GM19467 (cell line): ENCODE data around the gene GRID1.
"Not testable (repeated sequence)": the region's sequence is repeated elsewhere in the genome, so short reads cannot be mapped to it uniquely, and the experiment has no call there.

ENCODE experiments used
- ATAC-seq: cut with Tn5 transposase; IDR thresholded peaks from one replicate; pipeline ENCODE4 v1.9.1; 2021; ENCODE audit warnings: mild to moderate bottlenecking, moderate library complexity; ENCODE audit not compliant: unreplicated experiment

Gene GRID1

DNA sequence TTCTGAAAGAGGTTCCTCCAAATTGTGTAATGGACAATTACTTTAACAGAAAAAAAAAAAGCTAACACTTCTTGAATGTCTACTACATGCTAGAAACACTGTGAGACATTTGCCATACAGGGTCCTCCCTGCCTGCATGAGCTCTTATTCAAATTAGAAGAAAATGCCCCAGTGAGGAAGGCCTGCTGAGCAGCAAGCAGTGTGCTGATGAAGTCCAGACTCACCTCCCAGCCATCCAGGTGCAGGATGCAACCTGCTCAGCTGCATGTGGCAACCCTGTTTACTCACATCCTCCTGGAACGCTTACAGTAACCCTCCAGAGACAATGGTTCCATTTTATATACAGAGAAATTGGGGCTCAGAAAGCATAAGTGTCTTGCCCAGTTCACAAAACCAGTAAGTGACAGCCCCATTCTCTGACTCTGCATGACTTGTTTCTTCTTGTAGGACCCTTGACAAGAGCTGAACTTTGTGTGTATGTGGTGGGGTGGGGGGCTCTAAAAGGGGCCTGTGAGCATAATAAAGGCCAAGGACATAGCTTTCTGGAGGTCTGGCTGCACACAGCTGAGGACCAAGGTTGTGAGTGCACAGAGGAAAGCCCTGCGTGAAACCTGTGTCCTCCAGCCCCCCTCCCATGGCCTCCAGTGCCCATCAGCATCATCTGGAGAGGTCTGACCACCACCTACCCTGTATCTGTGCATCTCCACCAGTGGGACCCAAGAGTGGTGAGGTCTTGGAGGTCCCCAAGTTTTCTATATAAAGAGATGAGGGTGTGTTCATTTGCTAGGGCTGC lies 387.8 kb downstream of the GRID1 start:
- no peak for ATAC-seq

DNA sequence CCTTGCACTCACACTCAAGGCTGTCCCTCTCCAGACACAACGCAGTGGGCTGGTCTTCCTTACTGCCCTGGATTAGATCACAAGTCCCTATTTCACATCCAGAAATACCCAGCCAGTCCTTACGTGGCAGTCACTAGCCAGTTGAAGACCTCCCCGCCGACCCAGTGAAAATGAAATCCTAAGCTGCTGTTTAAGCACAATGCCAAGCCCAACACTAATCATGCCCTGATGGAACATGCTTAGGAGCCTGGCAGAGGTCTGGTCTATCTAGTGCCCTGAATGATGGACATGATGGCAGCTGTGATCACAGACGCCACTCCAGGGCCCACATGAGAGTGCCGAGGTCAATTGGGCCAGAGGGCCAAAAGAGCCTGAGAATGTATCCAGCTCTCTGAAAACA lies 389.0 kb downstream of the GRID1 start:
- no peak for ATAC-seq

DNA sequence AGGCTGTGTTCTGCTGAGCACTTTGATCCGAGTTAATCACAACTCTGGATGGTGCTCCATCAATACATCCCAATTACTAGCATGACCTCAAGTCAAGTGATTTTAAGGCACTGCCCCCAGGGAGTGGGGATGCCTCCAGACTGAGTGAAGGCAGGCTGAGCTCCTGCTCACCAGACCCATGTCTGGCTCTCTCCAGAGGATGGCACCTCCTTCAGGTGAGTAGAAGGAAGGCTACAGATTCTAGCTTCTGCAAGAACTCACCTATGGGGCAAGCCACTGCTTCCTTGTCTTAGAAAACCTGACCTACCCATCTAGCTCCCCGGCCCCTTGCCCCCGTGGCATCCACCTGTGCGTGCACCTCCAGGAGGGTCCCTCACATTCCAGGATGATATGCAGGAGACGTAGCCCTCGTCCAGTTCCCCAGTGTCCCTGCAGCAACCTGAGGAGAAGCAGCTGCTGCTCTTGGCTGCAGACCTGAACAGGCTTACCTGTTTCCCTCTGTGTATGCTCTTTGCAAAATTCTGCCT lies 390.3 kb downstream of the GRID1 start:
- ATAC-seq: no peak

DNA sequence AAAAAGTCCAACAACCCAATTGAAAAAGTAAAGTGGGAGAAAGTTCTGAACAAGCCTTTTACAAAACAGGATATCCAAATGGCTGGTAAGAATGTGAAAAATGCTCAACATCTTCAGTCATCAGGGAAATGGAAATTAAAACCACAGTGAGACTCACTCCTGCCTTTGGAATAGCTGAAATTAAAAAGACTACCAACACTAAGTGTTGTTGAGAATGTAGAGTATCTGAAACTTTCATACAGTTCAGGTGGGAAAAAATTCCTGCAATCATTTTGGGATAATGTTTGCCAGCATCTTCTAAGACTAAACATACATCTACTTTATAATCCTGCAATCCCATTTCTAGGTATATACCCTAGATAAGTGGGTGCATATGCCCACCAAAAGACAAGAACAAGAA lies 395.1 kb downstream of the GRID1 start:
- no peak for ATAC-seq

DNA sequence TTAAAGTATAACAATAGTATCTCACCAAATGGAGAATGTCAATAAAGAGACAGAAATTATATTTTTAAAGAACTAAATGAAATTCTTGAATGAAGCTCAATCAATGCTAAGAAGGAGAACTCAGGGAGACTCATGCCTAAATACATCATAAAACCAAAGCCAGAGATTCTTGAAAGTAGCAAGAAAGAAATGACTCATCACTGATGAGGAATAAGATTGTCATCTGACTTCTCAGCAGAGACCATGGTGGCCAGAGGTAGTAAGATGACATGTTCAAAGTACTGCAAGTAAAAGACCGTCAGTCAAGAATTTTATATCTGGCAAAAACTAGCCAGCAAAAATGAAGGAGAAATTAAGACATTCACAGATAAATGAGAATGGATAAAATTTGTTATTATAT lies 399.0 kb downstream of the GRID1 start:
- ATAC-seq: no peak

DNA sequence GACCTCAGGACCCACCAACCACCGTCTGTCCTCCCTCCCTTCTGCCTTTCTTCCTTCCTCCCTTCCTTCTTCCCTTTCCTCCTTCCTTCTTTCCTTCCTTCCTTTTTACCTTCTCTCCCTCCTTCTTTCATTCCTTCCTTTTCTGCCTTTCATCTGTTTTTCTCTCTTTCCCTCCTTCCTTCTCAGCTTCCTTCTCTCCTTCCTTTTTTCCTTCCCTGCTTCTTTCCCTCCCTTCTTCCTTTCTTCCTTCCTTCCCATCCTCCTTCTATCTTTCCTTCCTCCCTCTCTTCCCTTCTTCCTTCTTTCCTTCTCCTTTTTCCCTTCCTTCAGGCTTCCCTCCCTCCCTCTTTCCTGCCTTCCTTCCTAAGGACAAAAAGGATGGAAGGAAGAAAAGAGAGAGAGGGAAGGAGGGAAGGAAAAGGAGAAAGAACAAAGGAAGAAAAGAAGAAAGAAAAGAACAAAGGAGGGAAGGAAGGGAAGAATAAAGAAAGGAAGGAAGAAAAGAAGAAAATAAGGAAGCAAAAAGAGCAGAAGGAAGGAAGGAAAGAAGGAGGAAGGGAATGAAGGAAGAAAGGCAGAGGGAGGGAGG lies 405.0 kb downstream of the GRID1 start:
- ATAC-seq: no peak

DNA sequence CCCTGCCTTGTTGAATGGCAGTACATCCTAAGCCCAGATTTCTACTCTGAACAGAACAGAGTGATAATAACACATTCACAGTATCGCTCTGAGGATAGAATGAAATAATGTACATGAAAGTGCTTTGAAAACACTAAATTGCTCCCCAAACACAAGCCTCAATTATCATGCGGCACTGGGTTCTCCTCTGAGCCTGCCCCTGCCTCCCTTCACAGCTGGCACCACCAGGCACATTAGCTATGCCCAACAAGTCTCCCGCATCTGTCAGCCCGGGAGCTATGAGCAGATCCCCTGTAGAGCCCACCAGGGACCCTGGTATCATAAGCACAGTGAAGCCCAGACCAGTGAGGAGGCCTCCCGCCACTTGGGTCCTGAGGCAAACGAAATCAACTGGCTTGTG lies 405.5 kb downstream of the GRID1 start:
- ATAC-seq: no peak

DNA sequence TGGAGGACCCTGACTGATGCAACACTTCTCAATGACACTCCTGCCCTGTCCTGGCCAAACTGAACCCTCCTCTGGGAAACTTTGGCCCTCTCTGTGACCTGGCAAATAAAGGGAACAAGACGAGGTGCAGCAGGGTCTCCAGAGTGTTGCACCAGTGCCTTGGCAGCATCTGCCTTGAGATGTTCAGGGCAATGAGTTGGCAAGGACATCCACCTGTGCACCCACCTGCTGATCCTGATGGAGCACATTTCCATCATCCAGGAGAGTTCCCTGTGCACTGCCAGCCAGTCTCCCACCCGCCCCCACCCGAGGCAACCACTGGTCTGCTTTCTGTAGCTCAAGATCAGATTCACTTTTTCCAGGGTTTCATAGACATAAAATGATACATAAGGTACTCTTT lies 407.4 kb downstream of the GRID1 start:
- ATAC-seq: no peak

DNA sequence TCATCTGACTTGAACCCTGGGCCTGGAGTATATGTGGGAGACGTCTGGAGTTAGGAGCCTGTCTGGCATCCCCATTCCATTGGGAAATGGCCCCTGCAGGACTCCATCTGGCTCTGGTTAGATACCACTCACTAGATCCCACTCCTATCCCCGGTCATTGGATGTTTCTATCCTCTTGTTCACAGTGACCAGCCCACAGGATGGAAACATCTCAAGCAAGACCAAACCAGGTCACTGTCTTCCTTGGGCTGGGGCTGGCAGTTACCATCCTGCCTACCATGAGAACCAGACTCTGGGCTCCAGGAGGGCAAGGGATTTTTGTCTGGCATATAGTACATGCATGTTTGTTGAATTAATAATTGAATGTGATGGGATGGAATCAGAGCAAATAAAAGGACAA lies 415.7 kb downstream of the GRID1 start:
- no peak for ATAC-seq

DNA sequence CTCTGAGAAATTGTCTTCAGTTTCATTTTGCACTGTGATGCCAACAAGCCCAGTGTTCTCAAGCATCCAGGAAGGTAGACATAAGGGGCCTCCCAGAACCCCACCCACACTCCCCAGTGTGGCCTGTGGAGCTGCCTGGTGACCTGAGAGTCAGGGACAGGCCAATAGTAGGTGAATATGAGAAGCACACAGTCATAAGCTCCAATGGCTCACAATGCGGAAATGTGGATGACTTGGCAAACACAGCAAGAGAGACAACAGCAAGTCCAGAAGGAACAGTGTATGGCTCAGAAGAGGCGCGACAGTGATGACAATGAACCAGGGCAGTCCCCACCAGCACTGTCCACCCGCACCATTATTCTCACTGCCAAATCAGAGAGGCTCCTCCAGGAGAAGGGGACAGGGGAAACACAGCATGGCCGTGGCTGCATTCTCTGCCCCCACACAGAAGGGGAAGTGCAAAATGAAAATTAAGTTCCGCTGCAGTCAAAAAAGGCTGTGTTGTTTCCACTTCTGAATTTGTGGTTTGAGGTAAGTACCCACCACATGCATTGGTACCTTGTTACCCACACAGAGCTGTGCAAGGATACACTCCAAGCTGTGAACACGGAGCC lies 419.8 kb downstream of the GRID1 start:
- peak; percentile 88 for ATAC-seq

DNA sequence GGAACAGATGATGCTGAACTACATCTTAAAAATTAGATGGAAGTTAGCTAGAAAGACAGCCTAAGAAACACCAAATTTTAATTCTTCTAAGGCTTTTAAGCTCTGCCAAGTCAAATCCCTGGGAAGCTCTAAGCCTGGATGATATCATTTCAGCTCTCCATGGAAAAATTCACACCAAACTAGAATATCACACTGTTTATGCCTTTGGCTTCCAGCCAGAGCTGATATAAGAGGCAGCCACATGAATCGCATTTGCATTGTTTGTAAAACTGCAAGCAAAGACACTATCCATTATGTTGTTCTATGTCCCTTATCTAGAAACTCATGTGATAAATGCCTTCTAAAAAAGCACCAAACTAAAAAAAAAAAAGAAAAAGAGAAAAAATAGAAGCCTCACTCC lies 430.4 kb downstream of the GRID1 start:
- no peak for ATAC-seq

DNA sequence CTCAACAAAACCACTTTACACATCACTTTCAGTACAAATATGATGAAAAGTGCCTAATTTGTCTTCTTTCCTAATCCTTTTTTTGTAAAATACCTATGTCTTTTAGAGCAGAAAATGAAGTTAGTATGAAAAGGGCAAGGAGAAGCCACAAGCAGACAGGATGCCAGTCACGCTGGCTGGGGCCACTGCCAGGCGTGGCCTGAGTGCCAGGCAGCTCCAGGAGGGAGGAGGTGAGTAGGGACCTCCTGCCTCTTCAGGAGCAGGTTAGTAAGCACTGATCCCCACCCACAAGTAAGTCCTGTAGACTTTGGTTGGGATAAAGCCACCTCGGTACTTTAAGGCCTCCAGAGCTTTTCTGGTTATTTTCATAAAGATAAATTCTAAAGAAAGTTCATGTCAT lies 432.0 kb downstream of the GRID1 start:
- ATAC-seq: no peak

DNA sequence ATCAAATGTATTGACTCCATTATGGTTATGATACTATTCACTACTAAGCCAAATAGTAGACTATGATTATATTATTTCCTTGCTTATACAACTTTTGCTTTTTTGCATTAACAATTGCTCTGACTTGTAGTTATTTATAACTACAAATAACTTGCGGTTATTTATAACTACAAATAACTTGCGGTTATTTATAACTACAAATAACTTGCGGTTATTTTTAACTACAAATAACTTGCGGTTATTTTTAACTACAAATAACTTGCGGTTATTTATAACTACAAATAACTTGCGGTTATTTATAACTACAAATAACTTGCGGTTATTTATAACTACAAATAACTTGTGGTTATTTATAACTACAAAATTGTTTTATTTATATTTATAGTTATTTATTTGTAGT lies 436.6 kb downstream of the GRID1 start:
- ATAC-seq: not testable (repeated sequence)

DNA sequence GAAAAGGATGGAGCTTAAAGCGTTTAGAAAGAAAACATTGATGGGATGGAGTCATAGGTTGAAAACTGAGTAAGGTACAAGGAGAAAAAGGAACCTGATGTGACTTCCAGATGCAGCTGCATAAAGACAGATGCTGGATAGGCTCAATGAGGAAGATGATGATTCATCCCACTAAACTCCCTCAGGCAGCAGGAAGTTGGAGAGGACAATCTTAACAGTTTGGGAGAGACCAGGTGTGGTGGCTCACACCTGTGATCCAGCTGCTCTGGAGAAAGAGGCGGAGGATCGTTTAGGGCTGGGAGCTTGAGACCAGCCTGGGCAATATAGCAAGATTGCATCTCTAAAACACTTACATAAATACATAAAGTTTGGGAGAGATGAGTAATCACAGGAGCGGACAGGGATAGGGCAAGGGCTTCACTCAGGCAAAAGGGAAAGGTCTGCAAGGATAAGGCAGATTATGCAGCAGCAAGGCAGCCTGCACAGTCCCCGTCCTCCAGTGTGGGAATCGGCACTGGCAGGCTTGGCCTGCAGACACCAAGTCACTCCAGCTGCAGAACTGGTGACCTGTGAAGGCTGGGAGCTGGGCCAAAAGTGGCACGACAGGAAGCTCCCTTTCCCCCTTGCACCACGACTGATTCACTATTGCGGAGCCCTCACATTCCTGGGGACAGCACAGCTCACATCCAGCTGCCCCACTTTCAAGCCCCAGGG lies 438.5 kb downstream of the GRID1 start:
- ATAC-seq: no peak

DNA sequence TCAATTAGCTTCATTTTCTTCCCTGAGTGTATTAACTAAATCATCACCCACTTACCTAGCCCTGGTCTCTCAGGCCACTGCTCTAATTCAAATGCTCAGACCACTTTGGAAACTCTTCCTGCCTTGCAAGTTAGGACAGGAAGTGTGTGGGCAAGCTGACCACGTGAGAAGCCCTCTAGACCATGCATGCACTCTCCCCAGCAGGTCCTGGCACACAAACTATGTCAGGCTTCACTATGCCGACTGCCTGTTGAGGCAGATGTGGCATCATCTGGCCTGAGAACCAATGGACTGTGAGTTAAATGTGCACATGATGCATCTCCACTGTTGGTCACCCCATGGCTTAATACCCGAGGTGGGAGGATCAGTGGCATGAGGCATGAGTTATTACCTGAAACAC lies 439.6 kb downstream of the GRID1 start:
- ATAC-seq: peak; percentile 79

DNA sequence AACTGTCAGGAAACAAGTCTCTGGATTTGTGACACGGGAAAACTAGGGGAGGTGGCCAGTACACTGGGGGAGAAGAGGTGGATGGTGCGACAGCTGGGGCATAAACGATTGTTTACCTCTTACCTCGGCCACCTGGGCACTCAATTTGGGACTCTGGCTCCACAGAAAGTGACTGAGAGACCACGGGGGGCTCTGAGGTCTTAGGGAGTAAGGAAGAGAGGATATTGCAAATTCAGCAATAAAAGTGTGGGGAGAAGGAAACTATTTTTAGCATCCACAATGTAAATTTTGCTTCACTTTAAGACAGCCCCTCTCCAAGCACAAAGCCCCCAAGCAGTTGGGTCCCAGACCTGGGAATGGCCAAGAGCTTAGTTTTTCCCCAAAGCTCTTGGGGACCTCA lies 440.5 kb downstream of the GRID1 start:
- ATAC-seq: no peak

DNA sequence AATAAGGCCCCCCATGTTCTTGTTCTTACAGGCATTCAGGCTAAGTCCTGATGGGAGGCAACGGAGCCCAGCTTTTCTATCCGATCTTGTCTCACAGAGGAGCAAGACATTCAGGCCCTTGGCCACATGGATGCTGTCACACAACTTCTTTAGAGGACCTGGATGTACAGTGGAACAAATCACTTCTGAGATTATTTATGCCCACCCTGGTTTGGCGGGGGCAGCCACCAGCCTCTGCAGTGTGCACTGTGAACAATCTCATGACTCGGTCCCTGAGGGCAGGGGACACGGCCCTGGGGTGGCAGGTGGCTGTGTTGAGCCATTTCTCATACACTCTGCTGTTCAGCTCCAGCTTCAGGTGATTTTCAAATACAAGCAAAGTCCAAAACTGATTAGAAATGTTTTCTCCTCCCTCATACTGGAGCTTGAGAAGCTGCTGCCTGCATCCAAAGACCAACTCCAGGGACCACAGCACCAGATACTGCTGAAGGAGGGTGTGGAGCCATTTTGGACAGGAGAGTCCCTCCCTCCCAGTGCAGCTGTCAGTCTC lies 441.3 kb downstream of the GRID1 start:
- ATAC-seq: no peak

DNA sequence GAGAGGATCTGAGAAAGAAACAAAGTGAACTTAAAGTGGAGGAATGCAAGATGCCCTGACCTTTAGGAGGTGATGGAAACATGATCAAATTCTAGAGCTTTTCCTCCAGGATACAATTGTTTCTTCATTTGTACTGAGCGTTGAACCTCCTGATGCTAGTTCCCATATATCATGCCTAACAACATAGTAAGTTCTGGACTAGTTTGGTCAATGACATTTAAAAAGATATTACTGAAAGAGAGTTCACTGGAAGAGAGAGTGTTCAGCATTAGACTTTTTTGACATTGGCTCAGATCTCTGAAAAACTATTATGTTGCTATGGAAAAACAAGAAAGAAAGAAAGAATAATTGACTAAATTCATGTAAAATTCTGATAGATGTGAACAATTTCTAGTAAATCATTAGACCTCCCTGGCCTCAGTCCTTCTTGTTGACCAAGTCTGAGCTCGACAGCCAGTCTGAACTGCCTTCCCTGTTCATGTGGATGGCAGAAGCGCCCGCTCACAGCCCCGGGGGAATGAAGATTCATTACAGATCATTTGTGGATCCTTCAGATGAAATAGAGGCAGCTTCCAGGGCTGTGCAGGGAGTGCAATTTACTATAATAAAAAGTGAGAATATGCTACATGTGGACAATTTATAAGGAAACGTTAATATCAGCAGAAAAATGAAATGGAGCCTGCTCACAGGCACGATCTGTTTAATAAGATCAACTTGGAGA lies 442.1 kb downstream of the GRID1 start:
- no peak for ATAC-seq

DNA sequence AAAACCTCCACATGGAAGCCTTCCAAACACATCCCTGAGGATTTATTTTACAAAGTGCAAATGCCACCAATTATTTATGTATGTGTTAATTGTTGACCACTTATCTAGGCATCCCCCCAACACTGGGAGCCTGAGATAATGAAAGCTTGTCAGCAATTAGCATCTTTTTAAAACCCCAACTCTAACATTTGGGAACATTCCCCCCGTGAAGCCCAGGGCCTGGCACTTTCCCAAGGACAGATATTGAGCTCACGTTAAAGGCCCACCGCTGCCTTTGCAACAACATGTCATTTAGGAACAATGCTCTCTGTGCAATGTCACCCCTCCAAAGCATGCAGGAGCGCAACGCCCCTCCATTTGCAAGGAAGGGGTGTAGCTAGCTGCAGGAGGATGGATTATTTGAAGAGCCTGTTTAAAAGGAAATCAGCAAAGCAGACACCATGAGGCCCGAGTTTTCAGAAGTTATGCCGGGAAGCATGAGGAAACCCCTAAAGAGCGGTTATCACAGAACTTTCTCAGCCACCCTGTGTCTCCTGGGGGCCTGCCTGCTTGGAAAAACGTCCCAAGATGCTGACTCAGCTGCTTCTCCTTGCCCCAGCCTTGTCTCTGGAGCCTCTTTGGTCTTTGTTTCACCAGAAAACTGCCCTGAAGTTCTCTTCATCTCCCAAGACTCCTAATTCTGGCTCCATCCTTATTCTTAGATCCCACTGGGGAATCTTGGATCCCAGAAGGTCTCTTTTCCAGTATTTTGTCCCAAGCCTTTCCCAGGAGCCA lies 444.1 kb downstream of the GRID1 start:
- ATAC-seq: no peak

DNA sequence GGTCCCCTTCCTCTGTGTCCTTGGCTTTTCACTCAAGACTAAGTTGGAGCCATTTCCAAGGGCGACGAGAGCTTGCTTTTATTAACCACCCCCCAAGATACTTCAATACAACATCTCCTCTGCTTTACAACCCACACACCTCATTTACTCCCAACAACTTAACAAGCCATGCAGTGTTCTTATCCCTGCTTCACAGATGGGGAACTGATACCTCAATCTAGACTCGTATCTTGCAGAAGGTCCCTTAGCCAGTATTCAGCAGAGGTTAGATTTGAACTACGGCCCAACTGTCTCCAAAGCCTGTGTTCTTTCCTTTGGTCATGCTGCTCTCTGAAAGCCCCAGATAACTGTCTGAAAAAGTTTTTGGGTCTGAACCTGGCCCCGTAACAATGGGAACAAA lies 444.8 kb downstream of the GRID1 start:
- ATAC-seq: no peak
